Thyroid gland (tissue), 4 donors: ENCODE data around the gene CEP250.

ENCODE experiments used
- CTCF ChIP-seq, 6 experiments: fragments of 200-600 bp in 3 of 6; fragments of 450-650 bp in 3 of 6; sonication (generic) in 3 of 6; IDR thresholded peaks; one replicate each; pipeline ENCODE4 v1.5.1; 2016 to 2019; ENCODE audit warnings: antibody characterized with exemption in 6 of 6, mild to moderate bottlenecking in 2 of 6, inconsistent platforms in 1 of 6, moderate library complexity in 1 of 6
- POLR2A ChIP-seq, 2 donors: fragments of 450-650 bp; IDR thresholded peaks; one replicate each; pipeline ENCODE4 v1.6.1; 2017; ENCODE audit warnings: antibody characterized with exemption in 2 of 2, mild to moderate bottlenecking in 2 of 2, moderate library complexity in 1 of 2

- no peak for TF ChIP-seq POLR2A (IDR thresholded peaks at IDR 0.05)
- TF ChIP-seq CTCF (IDR thresholded peaks at IDR 0.05) = no peak
Observed at GRCh38 chr20:35444226-35444625, 11.2 kb upstream of the CEP250 start.
